ENCODE data around the gene TTI1.

TTI1 gene

DNA sequence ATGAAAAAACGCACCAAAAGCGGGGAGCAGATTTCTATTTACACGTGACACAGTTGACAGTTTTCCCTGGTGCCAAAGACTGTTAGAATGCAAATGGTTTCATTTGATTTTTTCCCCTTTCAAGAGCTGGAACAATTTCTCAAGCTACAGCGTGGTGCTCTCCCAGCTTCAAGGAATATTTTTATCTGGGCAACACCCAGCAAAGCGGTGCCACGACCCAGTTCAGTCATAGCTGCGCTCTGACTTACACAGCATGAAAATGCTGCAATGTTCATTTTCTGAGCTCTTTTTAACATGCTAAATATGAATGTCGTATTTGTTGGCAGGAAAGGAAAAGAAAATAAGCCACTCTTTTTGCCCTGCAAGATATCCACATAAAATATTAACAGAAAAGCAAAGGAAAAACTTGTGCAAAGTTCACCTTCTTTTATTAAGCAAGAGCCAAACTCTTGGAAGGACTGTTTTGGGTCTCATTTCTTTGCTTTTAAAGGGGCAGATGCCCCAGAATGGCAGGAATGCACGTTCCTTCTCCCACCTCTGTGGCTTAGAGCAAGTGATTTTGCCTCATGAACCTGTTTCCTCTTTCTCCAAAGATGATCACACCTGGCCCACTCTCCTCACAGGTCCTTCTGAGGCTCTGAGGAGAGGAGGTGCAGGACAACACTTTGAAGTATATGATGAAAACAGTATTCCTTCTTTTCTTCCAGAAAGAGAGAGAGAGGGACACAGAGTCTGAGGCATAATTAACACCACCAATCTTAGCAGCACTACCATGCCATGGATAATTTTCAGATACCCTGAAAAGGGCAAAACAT, 47.0 kb downstream of the TTI1 start:
- no peaks in the 10 kb centered on the region for H3K79me2 ChIP-seq
- H3K36me3 ChIP-seq (ENCODE audit: control insufficient read depth, insufficient read depth, low read length) = no peaks in the 10 kb centered on the region
- no peak overlapping the region for H3K4me2 ChIP-seq (ENCODE audit: low read length)
- H2AFZ ChIP-seq = no peak overlapping the region
- no peak overlapping the region for H3K9ac ChIP-seq
- H3K4me3 ChIP-seq (ENCODE audit: low read depth, low read length) = no peak overlapping the region
- H3K9me3 ChIP-seq (ENCODE audit: control insufficient read depth, low read length) = no peaks in the 10 kb centered on the region
- no peak overlapping the region for H3K27ac ChIP-seq
- H3K4me1 ChIP-seq = no peaks in the 10 kb centered on the region
- TF ChIP-seq, protein P1, sequence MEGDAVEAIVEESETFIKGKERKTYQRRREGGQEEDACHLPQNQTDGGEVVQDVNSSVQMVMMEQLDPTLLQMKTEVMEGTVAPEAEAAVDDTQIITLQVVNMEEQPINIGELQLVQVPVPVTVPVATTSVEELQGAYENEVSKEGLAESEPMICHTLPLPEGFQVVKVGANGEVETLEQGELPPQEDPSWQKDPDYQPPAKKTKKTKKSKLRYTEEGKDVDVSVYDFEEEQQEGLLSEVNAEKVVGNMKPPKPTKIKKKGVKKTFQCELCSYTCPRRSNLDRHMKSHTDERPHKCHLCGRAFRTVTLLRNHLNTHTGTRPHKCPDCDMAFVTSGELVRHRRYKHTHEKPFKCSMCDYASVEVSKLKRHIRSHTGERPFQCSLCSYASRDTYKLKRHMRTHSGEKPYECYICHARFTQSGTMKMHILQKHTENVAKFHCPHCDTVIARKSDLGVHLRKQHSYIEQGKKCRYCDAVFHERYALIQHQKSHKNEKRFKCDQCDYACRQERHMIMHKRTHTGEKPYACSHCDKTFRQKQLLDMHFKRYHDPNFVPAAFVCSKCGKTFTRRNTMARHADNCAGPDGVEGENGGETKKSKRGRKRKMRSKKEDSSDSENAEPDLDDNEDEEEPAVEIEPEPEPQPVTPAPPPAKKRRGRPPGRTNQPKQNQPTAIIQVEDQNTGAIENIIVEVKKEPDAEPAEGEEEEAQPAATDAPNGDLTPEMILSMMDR (IDR thresholded peaks at IDR 0.05) = no peak
- H3K27me3 ChIP-seq (ENCODE audit: control insufficient read depth, insufficient read depth, low read length) = no peaks in the 10 kb centered on the region

DNA sequence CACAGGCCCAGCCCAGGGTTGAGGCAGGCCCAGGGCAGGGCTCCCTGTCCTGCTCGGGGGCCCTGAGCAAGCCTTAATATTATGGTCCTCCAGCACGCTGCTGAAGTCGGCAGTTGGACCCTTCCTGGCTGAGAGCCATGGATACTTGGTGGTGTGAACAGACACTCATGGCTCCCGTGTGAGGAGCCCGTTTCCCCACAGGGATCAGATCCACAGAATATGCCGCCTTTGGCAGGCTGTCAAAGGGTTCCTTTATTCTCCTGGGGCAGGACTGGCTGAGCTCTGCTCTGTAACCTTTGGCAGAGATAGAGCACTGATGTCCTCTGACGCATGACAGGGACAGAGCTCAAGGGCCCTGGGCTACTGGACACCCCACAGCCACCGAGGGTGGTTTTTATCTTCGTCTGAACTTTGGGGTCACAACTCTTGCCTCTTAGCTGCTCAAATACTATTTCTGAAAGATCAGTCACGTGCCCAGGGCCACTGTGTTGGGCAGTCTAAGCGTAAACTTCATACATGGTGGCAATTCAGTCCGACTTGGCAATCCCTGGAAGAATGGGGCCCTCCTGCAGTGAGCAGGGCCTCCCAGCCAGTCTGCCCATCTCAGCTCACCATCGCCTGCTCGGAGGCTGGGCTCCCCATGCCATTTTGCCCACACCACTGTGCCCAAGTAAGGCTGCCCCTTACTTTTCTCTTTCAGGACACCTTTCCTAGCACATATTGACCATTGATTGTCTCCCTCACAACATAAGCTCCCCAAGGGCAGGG, 49.1 kb downstream of the TTI1 start:
- no peaks in the 10 kb centered on the region for H3K36me3 ChIP-seq (ENCODE audit: control insufficient read depth, insufficient read depth, low read length)
- no peaks in the 10 kb centered on the region for H3K4me1 ChIP-seq
- no peak overlapping the region for H3K4me2 ChIP-seq (ENCODE audit: low read length)
- peaks cover 4% of the 10 kb centered on the region for H3K27me3 ChIP-seq (ENCODE audit: control insufficient read depth, insufficient read depth, low read length)
- no peak overlapping the region for H3K4me3 ChIP-seq (ENCODE audit: low read depth, low read length)
- no peak overlapping the region for H3K27ac ChIP-seq
- no peak overlapping the region for H3K9ac ChIP-seq
- H3K79me2 ChIP-seq = no peaks in the 10 kb centered on the region
- TF ChIP-seq, protein P1 (IDR thresholded peaks at IDR 0.05) = no peak
- no peak overlapping the region for H2AFZ ChIP-seq
- H3K9me3 ChIP-seq (ENCODE audit: control insufficient read depth, low read length) = no peaks in the 10 kb centered on the region

DNA sequence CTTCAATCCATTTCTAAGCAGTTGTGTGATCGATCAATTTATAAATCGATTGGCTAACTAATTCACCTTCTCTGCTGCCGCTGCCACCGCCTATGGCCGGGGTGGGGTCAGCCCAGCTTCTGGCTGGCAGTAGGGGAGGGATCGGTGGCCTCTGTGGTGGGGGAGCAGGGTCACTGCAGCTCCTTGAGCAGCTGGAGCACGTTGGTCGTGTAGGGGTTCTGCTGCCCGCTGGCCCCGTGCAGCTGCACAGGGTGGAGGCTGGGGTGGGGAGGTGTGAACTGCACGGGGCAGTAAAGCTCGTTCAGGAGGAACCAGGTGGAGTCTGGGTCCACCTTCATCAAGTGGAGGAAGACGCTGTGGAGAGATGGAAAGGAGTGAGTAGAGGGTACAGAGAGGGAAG, 50.0 kb downstream of the TTI1 start:
- H3K4me3 ChIP-seq (ENCODE audit: low read depth, low read length) = no peak overlapping the region
- no peaks in the 10 kb centered on the region for H3K9me3 ChIP-seq (ENCODE audit: control insufficient read depth, low read length)
- H3K79me2 ChIP-seq = no peaks in the 10 kb centered on the region
- no peak overlapping the region for H3K4me2 ChIP-seq (ENCODE audit: low read length)
- no peaks in the 10 kb centered on the region for H3K4me1 ChIP-seq
- H3K27me3 ChIP-seq (ENCODE audit: control insufficient read depth, insufficient read depth, low read length) = peaks cover 4% of the 10 kb centered on the region
- TF ChIP-seq, protein P1 (IDR thresholded peaks at IDR 0.05) = no peak
- no peak overlapping the region for H2AFZ ChIP-seq
- no peaks in the 10 kb centered on the region for H3K36me3 ChIP-seq (ENCODE audit: control insufficient read depth, insufficient read depth, low read length)
- H3K9ac ChIP-seq = no peak overlapping the region
- no peak overlapping the region for H3K27ac ChIP-seq

DNA sequence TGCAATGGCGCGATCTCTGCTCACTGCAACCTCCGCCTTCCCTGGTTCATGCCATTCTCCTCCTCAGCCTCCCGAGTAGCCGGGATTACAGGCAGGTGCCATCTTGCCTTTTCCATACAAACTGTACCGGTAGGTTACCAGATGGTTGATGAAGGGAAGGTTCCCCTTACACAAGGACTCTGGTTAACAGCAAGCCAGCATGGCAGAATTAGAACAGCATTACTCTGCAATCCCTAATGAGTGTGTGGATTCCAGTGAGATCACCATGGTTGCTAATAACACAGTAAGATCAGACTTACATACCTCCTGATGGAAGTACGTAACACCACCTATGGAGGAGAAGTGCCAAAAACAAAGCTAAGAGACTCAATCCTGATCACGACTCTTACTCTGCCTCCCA, 51.7 kb downstream of the TTI1 start:
- Histone ChIP-seq H3K4me1 (no peaks in the 10 kb centered on the region), H3K27ac (no peak overlapping the region), H2AFZ (no peak overlapping the region), H3K9me3 (ENCODE audit: control insufficient read depth, low read length) (no peaks in the 10 kb centered on the region), H3K36me3 (ENCODE audit: control insufficient read depth, insufficient read depth, low read length) (no peaks in the 10 kb centered on the region), H3K4me3 (ENCODE audit: low read depth, low read length) (no peak overlapping the region), H3K79me2 (no peaks in the 10 kb centered on the region), H3K27me3 (ENCODE audit: control insufficient read depth, insufficient read depth, low read length) (peaks cover 4% of the 10 kb centered on the region), H3K9ac (no peak overlapping the region), H3K4me2 (ENCODE audit: low read length) (no peak overlapping the region)
- TF ChIP-seq, protein P1 (IDR thresholded peaks at IDR 0.05) = no peak

Data from parathyroid adenoma (tissue), 2 donors.